IMR-90 (cell line): ENCODE measurements around the gene POU6F1.

ENCODE experiments used
- CTCF ChIP-seq: conservative IDR thresholded peaks from 2 replicates; pipeline ENCODE4 v1.5.1; 2012; ENCODE audit warnings: mild to moderate bottlenecking, low read depth, low read length, improper control_type of control experiment
- POLR2A ChIP-seq: IDR thresholded peaks from 2 replicates; pipeline ENCODE4 v1.6.1; 2012; ENCODE audit warnings: mild to moderate bottlenecking, low read depth, low read length
- RAD21 ChIP-seq: IDR thresholded peaks from 2 replicates; pipeline ENCODE4 v1.6.1; 2012; ENCODE audit warnings: low read length, improper control_type of control experiment
- RCOR1 ChIP-seq: IDR thresholded peaks from 2 replicates; pipeline ENCODE4 v1.6.1; 2012; ENCODE audit warnings: mild to moderate bottlenecking, low read length, improper control_type of control experiment; ENCODE audit not compliant: insufficient replicate concordance
- USF2 ChIP-seq: fragments of 150-350 bp; IDR thresholded peaks from 2 replicates; pipeline ENCODE4 v1.6.1; 2017; ENCODE audit warnings: mild to moderate bottlenecking, antibody characterized with exemption, low read length, low read depth

GRCh38 chr12:51225771-51226170 lies 7.9 kb upstream of the POU6F1 start:
- TF ChIP-seq CTCF (no peak), RAD21 (no peak), RCOR1 (no peak), POLR2A (no peak), USF2 (no peak)
